HEK293 (cell line): ENCODE measurements around the gene PIGB.
A peak's percentile ranks its signal among the peaks of the same experiment; 100 is the strongest.

Experiments
- CTCF ChIA-PET: fragments of 350-600 bp; formaldehyde crosslinking; extraction: SDS; loops from one replicate; lab custom pipeline; 2021; ENCODE audit warnings: antibody characterized with exemption; lab: Yijun Ruan, JAX
- POLR2A ChIA-PET: fragments of 300-600 bp; formaldehyde crosslinking; extraction: SDS; loops from one replicate; lab custom pipeline; 2020; ENCODE audit warnings: antibody characterized with exemption, inconsistent platforms; lab: Yijun Ruan, JAX
- H3K27ac ChIP-seq: fragments of 200-500 bp; sonication (Bioruptor generic); 2 replicates; pipeline ENCODE4 v1.5.1; 2014; ENCODE audit warnings: low read depth, low read length, control low read depth, inconsistent platforms; ENCODE audit errors: extremely low read depth
- H3K36me3 ChIP-seq, 2 experiments: fragments of 200-500 bp in 1 of 2; sonication (Bioruptor generic) in 1 of 2; 1 replicate in 1 of 2; 2 replicates in 1 of 2; pipeline ENCODE4 v1.5.1; 2014 to 2017; ENCODE audit warnings: inconsistent platforms in 2 of 2, low read length in 2 of 2; ENCODE audit not compliant: control insufficient read depth in 2 of 2, insufficient read depth in 1 of 2
- H3K4me1 ChIP-seq: fragments of 200-500 bp; sonication (Bioruptor generic); 2 replicates; pipeline ENCODE4 v1.5.1; 2014; ENCODE audit warnings: mild to moderate bottlenecking, low read length, inconsistent platforms; ENCODE audit not compliant: control insufficient read depth, insufficient read depth
- H3K4me3 ChIP-seq: 2 replicates; pipeline ENCODE4 v1.5.1; 2011; ENCODE audit warnings: low read depth, mild to moderate bottlenecking, control low read depth, low read length, moderate library complexity
- H3K9me3 ChIP-seq: fragments of 200-500 bp; sonication (Bioruptor generic); 2 replicates; pipeline ENCODE4 v1.5.1; 2014; ENCODE audit warnings: low read depth, low read length, inconsistent platforms; ENCODE audit not compliant: control insufficient read depth, insufficient read depth
- SP7 ChIP-seq: fragments of 450-650 bp; formaldehyde crosslinking; IDR thresholded peaks from 2 replicates; pipeline ENCODE4 v1.5.1; 2016; ENCODE audit warnings: missing biosample characterization, missing genetic modification characterization
- ZNF221 ChIP-seq: fragments of 450-650 bp; formaldehyde crosslinking; IDR thresholded peaks from 2 replicates; pipeline ENCODE4 v1.5.1; 2017; ENCODE audit warnings: missing biosample characterization, missing genetic modification characterization, borderline replicate concordance
- ZNF266 ChIP-seq: fragments of 450-650 bp; formaldehyde crosslinking; IDR thresholded peaks from 2 replicates; pipeline ENCODE4 v1.5.1; 2016; ENCODE audit warnings: missing biosample characterization, missing genetic modification characterization, low read depth
- ZNF354C ChIP-seq: fragments of 450-650 bp; formaldehyde crosslinking; IDR thresholded peaks from 2 replicates; pipeline ENCODE4 v1.5.1; 2016; ENCODE audit warnings: missing biosample characterization, missing genetic modification characterization, low read depth, borderline replicate concordance
- TF ChIP-seq, protein P1 (sequence below): fragments of 450-650 bp; formaldehyde crosslinking; IDR thresholded peaks from 2 replicates; pipeline ENCODE4 v1.5.1; 2016; ENCODE audit warnings: missing biosample characterization, missing genetic modification characterization
- TF ChIP-seq, protein P2 (sequence below): fragments of 450-650 bp; formaldehyde crosslinking; IDR thresholded peaks from 2 replicates; pipeline ENCODE4 v1.5.1; 2016; ENCODE audit warnings: missing biosample characterization, missing genetic modification characterization, borderline replicate concordance
- TF ChIP-seq, protein P3 (sequence below): fragments of 450-650 bp; formaldehyde crosslinking; IDR thresholded peaks from 2 replicates; pipeline ENCODE4 v1.5.1; 2016; ENCODE audit warnings: missing biosample characterization, missing genetic modification characterization
- TF ChIP-seq, protein P4 (sequence below): fragments of 450-650 bp; formaldehyde crosslinking; IDR thresholded peaks from 2 replicates; pipeline ENCODE4 v1.5.1; 2016; ENCODE audit warnings: missing biosample characterization, missing genetic modification characterization, borderline replicate concordance
- TF ChIP-seq, protein P5 (sequence below): fragments of 450-650 bp; formaldehyde crosslinking; IDR thresholded peaks from 2 replicates; pipeline ENCODE4 v1.5.1; 2016; ENCODE audit warnings: missing biosample characterization, missing genetic modification characterization

PIGB gene

DNA sequence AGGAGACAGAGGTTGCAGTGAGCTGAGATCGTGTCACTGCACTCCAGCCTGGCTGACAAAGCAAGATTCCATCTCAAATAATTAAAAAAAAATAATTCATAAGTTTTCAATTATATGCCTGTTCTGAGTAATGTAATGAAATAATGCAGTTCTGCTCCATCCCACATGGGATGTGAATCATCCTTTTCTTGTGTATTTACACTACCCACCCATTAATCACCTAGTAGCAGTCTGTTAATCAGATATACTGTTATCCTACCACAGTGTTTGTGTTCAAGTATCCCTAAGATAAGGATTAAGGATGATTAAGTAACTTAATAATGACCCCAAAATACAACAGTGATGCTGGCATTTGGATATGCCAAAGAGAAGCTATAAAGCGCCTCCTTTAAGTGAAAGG is 38.8 kb downstream of the PIGB start:
- no peaks in the 10 kb centered on the region for H3K4me1 ChIP-seq
- H3K4me3 ChIP-seq = no peak overlapping the region
- ChIA-PET CTCF (interaction anchor here (0.6 kb wide), 1 partner anchor 1718 kb away, joined by 3 read pairs; no protein-coding TSS in a partner anchor), POLR2A (no interaction called here)
- TF ChIP-seq ZNF221 (tag by site-specific recombination) = no peak
- TF ChIP-seq, protein P1, sequence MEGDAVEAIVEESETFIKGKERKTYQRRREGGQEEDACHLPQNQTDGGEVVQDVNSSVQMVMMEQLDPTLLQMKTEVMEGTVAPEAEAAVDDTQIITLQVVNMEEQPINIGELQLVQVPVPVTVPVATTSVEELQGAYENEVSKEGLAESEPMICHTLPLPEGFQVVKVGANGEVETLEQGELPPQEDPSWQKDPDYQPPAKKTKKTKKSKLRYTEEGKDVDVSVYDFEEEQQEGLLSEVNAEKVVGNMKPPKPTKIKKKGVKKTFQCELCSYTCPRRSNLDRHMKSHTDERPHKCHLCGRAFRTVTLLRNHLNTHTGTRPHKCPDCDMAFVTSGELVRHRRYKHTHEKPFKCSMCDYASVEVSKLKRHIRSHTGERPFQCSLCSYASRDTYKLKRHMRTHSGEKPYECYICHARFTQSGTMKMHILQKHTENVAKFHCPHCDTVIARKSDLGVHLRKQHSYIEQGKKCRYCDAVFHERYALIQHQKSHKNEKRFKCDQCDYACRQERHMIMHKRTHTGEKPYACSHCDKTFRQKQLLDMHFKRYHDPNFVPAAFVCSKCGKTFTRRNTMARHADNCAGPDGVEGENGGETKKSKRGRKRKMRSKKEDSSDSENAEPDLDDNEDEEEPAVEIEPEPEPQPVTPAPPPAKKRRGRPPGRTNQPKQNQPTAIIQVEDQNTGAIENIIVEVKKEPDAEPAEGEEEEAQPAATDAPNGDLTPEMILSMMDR = no peak
- 0 out of 2 replicates have a peak, but pooled peaks have one; percentile 33 for TF ChIP-seq SP7 (tag by site-specific recombination)
- TF ChIP-seq, protein P2, sequence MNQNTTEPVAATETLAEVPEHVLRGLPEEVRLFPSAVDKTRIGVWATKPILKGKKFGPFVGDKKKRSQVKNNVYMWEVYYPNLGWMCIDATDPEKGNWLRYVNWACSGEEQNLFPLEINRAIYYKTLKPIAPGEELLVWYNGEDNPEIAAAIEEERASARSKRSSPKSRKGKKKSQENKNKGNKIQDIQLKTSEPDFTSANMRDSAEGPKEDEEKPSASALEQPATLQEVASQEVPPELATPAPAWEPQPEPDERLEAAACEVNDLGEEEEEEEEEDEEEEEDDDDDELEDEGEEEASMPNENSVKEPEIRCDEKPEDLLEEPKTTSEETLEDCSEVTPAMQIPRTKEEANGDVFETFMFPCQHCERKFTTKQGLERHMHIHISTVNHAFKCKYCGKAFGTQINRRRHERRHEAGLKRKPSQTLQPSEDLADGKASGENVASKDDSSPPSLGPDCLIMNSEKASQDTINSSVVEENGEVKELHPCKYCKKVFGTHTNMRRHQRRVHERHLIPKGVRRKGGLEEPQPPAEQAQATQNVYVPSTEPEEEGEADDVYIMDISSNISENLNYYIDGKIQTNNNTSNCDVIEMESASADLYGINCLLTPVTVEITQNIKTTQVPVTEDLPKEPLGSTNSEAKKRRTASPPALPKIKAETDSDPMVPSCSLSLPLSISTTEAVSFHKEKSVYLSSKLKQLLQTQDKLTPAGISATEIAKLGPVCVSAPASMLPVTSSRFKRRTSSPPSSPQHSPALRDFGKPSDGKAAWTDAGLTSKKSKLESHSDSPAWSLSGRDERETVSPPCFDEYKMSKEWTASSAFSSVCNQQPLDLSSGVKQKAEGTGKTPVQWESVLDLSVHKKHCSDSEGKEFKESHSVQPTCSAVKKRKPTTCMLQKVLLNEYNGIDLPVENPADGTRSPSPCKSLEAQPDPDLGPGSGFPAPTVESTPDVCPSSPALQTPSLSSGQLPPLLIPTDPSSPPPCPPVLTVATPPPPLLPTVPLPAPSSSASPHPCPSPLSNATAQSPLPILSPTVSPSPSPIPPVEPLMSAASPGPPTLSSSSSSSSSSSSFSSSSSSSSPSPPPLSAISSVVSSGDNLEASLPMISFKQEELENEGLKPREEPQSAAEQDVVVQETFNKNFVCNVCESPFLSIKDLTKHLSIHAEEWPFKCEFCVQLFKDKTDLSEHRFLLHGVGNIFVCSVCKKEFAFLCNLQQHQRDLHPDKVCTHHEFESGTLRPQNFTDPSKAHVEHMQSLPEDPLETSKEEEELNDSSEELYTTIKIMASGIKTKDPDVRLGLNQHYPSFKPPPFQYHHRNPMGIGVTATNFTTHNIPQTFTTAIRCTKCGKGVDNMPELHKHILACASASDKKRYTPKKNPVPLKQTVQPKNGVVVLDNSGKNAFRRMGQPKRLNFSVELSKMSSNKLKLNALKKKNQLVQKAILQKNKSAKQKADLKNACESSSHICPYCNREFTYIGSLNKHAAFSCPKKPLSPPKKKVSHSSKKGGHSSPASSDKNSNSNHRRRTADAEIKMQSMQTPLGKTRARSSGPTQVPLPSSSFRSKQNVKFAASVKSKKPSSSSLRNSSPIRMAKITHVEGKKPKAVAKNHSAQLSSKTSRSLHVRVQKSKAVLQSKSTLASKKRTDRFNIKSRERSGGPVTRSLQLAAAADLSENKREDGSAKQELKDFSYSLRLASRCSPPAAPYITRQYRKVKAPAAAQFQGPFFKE (tag by site-specific recombination) = no peak
- H3K27ac ChIP-seq = no peak overlapping the region
- H3K36me3 ChIP-seq = no peaks in the 10 kb centered on the region; a peak in 1 of 3 replicates
- H3K9me3 ChIP-seq = no peaks in the 10 kb centered on the region

DNA sequence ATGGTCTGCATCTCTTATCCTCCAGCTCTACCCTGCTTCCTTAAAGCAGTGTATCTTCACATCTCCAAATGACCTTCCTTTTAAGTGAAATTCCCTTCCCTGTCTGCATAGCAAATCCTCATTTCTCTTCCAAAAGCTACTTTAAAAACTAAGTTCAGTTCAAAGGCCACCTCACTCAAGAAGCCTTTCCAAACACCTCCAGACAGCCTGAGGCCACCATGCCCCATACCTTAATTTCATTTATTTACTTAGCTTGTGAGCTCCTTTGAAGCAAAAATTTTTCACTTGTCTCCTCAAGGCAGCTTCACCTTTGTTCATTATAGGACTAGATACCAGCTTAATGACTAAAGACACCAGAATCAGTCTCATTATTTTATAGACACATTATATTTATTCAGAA is 39.4 kb downstream of the PIGB start:
- H3K4me1 ChIP-seq = no peaks in the 10 kb centered on the region
- POLR2A ChIA-PET = no interaction called here
- H3K36me3 ChIP-seq = no peaks in the 10 kb centered on the region; a peak in 1 of 3 replicates
- no peak overlapping the region for H3K4me3 ChIP-seq
- H3K27ac ChIP-seq = no peak overlapping the region
- no peaks in the 10 kb centered on the region for H3K9me3 ChIP-seq
- TF ChIP-seq, protein P3, sequence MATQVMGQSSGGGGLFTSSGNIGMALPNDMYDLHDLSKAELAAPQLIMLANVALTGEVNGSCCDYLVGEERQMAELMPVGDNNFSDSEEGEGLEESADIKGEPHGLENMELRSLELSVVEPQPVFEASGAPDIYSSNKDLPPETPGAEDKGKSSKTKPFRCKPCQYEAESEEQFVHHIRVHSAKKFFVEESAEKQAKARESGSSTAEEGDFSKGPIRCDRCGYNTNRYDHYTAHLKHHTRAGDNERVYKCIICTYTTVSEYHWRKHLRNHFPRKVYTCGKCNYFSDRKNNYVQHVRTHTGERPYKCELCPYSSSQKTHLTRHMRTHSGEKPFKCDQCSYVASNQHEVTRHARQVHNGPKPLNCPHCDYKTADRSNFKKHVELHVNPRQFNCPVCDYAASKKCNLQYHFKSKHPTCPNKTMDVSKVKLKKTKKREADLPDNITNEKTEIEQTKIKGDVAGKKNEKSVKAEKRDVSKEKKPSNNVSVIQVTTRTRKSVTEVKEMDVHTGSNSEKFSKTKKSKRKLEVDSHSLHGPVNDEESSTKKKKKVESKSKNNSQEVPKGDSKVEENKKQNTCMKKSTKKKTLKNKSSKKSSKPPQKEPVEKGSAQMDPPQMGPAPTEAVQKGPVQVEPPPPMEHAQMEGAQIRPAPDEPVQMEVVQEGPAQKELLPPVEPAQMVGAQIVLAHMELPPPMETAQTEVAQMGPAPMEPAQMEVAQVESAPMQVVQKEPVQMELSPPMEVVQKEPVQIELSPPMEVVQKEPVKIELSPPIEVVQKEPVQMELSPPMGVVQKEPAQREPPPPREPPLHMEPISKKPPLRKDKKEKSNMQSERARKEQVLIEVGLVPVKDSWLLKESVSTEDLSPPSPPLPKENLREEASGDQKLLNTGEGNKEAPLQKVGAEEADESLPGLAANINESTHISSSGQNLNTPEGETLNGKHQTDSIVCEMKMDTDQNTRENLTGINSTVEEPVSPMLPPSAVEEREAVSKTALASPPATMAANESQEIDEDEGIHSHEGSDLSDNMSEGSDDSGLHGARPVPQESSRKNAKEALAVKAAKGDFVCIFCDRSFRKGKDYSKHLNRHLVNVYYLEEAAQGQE = no peak
- CTCF ChIA-PET = interaction anchor here (0.6 to 1.2 kb wide), 4 partner anchors 9 to 1718 kb away, joined by 3 to 4 read pairs (median 4); no protein-coding TSS in a partner anchor

DNA sequence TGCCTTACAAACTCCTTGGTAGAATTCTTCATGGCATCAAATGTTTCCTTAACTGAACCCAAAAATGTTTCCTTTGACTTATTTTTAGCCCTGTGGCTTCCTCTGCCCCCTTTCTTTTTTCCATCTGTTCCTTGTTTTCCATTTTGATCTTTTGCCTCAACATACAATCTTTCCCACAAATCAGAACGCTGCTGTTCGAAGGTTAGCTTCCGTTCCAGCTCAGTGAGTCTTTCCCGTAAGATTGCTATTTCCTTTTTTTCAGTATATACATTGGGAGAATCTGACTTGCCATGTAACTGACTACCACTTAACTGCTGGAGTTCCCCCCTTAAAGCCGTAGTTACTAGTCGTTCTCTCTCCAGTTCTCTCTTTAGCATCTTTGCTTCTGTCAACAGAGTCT is 41.2 kb downstream of the PIGB start:
- Histone ChIP-seq H3K4me1 (no peaks in the 10 kb centered on the region), H3K27ac (no peak overlapping the region), H3K4me3 (no peak overlapping the region), H3K9me3 (no peaks in the 10 kb centered on the region), H3K36me3 (no peaks in the 10 kb centered on the region; a peak in 1 of 3 replicates)
- POLR2A ChIA-PET = no interaction called here
- CTCF ChIA-PET = interaction anchor here (0.7 to 0.9 kb wide), 2 partner anchors 9 to 78 kb away, joined by 3 read pairs; no protein-coding TSS in a partner anchor
- TF ChIP-seq, protein P4, sequence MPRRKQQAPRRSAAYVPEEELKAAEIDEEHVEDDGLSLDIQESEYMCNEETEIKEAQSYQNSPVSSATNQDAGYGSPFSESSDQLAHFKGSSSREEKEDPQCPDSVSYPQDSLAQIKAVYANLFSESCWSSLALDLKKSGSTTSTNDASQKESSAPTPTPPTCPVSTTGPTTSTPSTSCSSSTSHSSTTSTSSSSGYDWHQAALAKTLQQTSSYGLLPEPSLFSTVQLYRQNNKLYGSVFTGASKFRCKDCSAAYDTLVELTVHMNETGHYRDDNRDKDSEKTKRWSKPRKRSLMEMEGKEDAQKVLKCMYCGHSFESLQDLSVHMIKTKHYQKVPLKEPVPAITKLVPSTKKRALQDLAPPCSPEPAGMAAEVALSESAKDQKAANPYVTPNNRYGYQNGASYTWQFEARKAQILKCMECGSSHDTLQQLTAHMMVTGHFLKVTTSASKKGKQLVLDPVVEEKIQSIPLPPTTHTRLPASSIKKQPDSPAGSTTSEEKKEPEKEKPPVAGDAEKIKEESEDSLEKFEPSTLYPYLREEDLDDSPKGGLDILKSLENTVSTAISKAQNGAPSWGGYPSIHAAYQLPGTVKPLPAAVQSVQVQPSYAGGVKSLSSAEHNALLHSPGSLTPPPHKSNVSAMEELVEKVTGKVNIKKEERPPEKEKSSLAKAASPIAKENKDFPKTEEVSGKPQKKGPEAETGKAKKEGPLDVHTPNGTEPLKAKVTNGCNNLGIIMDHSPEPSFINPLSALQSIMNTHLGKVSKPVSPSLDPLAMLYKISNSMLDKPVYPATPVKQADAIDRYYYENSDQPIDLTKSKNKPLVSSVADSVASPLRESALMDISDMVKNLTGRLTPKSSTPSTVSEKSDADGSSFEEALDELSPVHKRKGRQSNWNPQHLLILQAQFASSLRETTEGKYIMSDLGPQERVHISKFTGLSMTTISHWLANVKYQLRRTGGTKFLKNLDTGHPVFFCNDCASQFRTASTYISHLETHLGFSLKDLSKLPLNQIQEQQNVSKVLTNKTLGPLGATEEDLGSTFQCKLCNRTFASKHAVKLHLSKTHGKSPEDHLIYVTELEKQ = no peak
- TF ChIP-seq ZNF354C (no peak), ZNF266 (no peak)
- TF ChIP-seq, protein P5, sequence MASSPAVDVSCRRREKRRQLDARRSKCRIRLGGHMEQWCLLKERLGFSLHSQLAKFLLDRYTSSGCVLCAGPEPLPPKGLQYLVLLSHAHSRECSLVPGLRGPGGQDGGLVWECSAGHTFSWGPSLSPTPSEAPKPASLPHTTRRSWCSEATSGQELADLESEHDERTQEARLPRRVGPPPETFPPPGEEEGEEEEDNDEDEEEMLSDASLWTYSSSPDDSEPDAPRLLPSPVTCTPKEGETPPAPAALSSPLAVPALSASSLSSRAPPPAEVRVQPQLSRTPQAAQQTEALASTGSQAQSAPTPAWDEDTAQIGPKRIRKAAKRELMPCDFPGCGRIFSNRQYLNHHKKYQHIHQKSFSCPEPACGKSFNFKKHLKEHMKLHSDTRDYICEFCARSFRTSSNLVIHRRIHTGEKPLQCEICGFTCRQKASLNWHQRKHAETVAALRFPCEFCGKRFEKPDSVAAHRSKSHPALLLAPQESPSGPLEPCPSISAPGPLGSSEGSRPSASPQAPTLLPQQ (tag by site-specific recombination) = no peak
